Mucosa of rectum (tissue), 2 donors: ENCODE data around the gene PPARG.

Experiments
- H3K27ac ChIP-seq, 2 donors: one replicate each; pipeline ENCODE4 v1.7.0; 2013; ENCODE audit warnings: inconsistent platforms in 2 of 2, low read depth in 2 of 2, low read length in 2 of 2
- H3K27me3 ChIP-seq, 2 donors: one replicate each; pipeline ENCODE4 v1.7.0; 2013; ENCODE audit warnings: low read length in 2 of 2; ENCODE audit not compliant: control insufficient read depth in 2 of 2, insufficient read depth in 2 of 2
- H3K36me3 ChIP-seq, 2 donors: one replicate each; pipeline ENCODE4 v1.7.0; 2013; ENCODE audit warnings: low read length in 2 of 2; ENCODE audit not compliant: control insufficient read depth in 2 of 2, insufficient read depth in 2 of 2
- H3K4me1 ChIP-seq, 2 donors: one replicate each; pipeline ENCODE4 v1.7.0; 2013; ENCODE audit warnings: low read length in 2 of 2, mild to moderate bottlenecking in 1 of 2; ENCODE audit not compliant: control insufficient read depth in 2 of 2, insufficient read depth in 2 of 2
- H3K4me3 ChIP-seq, 2 donors: one replicate each; pipeline ENCODE4 v1.7.0; 2013; ENCODE audit warnings: low read length in 2 of 2
- H3K9ac ChIP-seq, 2 donors: one replicate each; pipeline ENCODE4 v1.7.0; 2013; ENCODE audit warnings: low read length in 2 of 2, low read depth in 1 of 2, mild to moderate bottlenecking in 1 of 2
- H3K9me3 ChIP-seq, 2 donors: one replicate each; pipeline ENCODE4 v1.7.0; 2013; ENCODE audit warnings: low read length in 2 of 2; ENCODE audit not compliant: control insufficient read depth in 2 of 2
- donor health status: healthy.
- donor health status: Normal muscosa, but diverticular disease.

The PPARG gene

DNA sequence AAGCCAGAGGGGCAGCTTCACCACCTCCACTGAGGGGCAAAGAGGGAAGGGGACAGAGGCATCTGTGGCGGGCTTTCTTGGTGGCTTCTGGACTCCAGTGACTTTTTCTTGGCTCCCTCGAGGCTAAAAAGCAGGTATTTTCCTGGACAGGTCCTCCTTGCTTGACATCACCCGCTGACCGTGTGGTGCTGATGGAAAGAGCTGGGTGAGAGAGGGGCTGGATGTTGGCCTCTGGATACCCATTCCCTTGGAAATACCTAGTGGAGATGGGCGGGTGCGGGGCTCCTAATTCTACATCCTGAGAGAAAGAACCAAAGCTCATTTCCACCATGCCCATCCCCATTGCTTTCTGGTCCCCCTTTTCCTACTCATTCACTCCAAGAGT, 148.3 kb downstream of the PPARG start:
- Histone ChIP-seq H3K9ac (peak overlapping the region in 1 of 2 donors; percentile 5), H3K9me3 (no peaks in the 10 kb centered on the region), H3K27ac (no peak overlapping the region), H3K36me3 (peaks cover 0 to 9% of the 10 kb centered on the region in 2 donors), H3K4me3 (no peak overlapping the region), H3K27me3 (no peaks in the 10 kb centered on the region), H3K4me1 (peaks cover 22 to 24% of the 10 kb centered on the region in 2 donors)

DNA sequence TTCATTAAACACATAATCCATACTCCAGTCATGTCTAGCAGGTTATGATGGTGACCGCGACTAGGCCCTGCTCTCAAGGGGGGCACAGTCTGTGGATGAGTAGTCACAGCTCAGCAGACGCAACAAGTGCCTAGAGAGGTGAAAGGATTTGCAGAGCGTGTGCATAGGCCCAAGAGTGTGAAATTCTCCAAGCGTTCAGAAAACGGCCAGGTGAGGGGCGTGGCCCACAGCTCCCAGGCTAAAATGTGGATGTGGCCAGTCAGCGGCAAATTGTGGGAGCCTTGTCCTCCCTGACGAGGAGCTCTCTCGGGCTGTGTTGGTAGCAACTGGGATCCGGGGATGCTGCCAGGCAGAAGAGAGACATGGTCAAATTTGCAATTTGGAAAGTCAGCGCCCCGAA, 149.0 kb downstream of the PPARG start:
- peaks cover 22 to 26% of the 10 kb centered on the region in 2 donors for H3K4me1 ChIP-seq
- H3K9ac ChIP-seq = no peak overlapping the region
- no peaks in the 10 kb centered on the region for H3K27me3 ChIP-seq
- H3K9me3 ChIP-seq = no peaks in the 10 kb centered on the region
- no peak overlapping the region for H3K4me3 ChIP-seq
- no peak overlapping the region for H3K27ac ChIP-seq
- peaks cover 0 to 9% of the 10 kb centered on the region in 2 donors for H3K36me3 ChIP-seq

DNA sequence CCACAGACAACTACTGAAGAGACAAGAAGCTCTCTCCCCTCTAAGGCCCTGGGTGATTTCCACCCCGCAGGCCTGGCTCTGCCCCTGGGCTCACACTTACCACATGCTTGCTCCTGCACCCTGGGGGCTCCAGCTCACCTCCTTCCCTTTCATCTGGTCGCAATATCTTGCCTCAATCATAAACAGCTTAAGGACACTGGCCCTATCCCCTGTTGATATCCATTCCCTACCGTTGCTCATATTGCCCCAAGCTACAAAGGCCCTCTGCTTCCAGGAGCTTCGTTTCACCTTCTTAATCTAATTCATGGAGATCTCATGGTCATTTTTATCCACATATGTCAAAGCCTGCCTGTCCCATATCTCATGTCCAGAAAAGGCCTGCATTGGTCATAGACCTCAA, 149.4 kb downstream of the PPARG start:
- Histone ChIP-seq H3K9me3 (no peaks in the 10 kb centered on the region), H3K36me3 (peaks cover 0 to 9% of the 10 kb centered on the region in 2 donors), H3K4me3 (no peak overlapping the region), H3K27me3 (no peaks in the 10 kb centered on the region), H3K4me1 (peaks cover 24 to 30% of the 10 kb centered on the region in 2 donors), H3K27ac (peak overlapping the region in 1 of 2 donors; percentile 52), H3K9ac (no peak overlapping the region)

DNA sequence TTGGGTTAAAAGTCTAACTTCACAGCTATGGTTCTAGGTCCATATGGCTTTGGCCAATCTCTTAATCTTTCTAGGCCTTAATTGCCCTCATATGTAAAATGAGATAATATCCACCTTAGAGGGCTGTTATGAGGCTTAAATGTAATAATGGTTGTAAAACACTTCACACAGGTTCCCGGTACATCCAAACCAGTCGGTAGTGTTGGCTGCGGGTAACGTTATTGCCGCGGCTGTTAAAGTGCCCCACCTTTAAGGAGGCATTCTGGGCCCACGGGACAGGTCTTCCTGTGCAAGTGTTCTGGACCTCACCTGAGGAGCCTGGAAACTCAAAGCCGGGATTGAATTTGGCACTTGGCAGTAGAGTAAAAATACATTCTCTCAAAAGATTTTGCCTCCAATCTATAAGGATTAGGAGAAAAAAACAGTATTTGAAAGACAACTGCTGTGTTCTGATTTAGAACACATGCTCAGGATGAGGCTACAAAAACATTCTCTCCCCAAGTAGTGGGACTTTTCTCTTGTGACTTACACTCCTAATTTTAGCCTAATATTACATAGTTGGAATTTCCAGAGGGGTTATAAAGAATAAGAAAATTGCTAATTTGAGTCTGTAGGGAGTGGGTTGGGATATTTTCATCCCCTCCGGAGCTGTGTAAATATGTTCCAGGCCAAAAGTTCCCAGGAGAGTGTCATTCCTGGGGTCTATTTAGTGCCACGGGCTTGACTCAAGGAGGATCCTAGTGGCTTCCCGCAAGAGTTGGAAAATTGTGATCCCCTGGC, 150.5 kb downstream of the PPARG start:
- Histone ChIP-seq H3K9me3 (no peaks in the 10 kb centered on the region), H3K4me1 (peaks cover 34 to 39% of the 10 kb centered on the region in 2 donors)

DNA sequence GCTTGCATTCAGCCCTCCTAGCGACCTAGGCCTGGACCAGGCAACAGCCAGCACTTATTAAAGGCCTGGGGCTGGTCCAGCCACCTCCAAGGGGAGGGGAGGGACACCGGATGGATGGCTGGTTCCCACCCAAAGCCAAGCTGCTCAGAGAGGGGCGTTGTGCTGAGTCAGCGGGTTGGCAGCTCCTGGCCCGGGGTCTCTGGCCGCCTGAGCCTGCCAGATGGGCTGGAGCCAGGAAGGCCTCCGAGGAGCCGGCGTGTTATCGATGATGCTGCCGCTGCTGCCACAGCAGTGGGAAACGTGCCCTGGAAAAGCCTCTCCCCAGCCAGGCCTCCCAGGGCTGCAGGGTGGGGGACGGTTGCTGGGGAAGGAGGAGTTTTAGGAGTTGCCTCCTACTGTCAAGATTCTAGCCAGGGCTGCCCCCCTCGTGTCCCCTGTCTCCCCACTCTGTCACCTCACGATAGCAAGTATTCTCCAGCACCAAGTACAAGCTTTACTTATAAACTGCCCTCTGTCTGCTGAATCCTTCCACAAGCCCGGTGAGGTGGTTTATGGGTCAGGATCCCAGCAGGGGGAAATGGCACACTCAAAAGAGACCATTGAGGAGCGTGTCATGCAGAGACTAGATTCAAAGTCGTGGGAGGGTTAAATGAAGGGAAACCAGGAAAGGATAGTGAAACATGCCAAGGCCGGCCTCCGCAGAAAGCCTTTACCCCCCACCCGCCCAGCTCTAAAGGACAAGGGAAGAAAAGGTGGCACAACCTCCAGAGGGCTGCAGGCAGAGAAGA, 152.3 kb downstream of the PPARG start:
- Histone ChIP-seq H3K27ac (no peak overlapping the region), H3K4me3 (no peak overlapping the region), H3K9ac (no peak overlapping the region), H3K4me1 (peaks cover 50 to 55% of the 10 kb centered on the region in 2 donors), H3K9me3 (no peaks in the 10 kb centered on the region), H3K36me3 (no peaks in the 10 kb centered on the region), H3K27me3 (no peaks in the 10 kb centered on the region)

More for the DNA sequence above, 150.5 kb downstream of the PPARG start:
- peaks cover 0 to 4% of the 10 kb centered on the region in 2 donors for H3K36me3 ChIP-seq
- no peak overlapping the region for H3K4me3 ChIP-seq
- peak overlapping the region; percentile 28 to 61 for H3K27ac ChIP-seq
- H3K9ac ChIP-seq = peak overlapping the region in 1 of 2 donors; percentile 23
- no peaks in the 10 kb centered on the region for H3K27me3 ChIP-seq

DNA sequence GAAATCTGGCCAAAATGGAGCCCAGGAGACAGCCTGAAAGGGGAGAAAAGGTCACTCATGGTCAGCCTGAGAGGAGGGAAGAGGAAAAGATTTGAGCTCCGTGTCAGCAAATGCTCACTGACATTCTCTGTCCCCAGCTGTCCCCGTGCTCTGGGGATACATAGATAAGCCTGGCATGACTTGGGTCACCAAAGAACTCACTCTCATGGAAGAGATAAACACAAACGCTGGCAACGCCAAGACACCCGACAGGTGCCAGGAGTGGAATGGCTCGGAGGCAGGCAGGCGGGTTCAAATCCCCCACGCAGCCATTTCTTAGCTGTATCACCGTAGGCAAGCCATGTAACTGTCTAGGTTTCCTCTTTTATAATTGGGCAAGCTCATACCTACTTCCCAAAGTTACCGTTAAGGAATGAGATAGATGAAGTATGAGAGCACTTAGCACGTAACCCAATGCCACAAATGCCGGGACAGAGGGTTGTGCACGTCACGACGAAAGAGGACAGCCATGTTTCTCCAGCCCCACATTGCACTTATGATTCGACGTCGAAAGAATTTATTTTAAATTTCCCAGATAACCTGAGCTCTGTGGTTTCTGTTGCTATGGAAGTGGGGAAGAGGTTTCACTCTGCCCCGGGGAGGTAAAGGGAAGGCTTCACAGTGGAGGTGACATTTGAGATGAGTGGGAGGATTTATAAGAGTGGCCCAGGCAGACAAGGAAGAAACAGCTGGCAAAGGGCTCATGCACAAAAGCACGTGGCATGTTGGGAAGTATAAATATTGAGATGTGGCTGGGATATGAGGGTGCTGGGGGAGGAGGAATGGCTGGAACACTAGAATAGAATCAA, 154.0 kb downstream of the PPARG start:
- Histone ChIP-seq H3K9ac (peak overlapping the region in 1 of 2 donors; percentile 19), H3K4me3 (no peak overlapping the region), H3K4me1 (peaks cover 49 to 57% of the 10 kb centered on the region in 2 donors), H3K9me3 (no peaks in the 10 kb centered on the region), H3K27ac (peak overlapping the region; percentile 94 to 96), H3K27me3 (no peaks in the 10 kb centered on the region), H3K36me3 (no peaks in the 10 kb centered on the region)

DNA sequence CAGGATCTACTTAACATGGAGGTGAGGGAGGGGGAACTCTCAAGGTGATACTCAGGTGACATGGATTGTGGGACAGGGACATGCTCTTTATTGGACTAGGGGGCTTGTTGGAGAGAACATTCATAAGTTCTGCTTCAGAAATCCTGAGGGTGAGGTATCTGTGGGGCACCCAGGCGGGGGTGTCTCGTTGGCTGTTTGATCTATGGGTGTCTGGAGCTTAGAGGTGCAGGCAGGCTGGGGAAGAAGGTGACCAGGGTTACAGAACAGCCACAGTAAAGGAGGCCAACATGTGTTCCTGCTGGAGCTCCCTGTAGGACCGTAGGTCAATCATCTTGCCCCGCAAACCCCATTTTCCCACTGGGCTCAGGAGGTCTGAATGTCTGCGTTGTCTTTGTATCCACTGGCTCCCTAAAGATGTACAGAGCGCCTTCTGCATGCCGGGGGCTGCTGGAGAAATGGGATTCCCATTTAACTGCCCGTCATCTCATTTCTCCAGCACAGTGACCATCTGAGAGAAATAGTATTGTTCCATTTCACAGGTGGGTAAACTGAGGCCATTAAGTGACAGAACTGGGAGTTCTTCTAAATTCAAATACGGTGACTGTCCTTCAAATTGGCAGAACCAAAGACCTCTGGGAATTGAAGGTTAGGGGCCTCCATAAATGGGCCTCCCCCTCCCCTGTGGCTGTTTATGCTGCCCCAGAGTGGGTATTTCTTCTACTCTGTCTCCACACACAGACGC, 155.1 kb downstream of the PPARG start:
- no peaks in the 10 kb centered on the region for H3K9me3 ChIP-seq
- H3K27me3 ChIP-seq = no peaks in the 10 kb centered on the region
- H3K4me3 ChIP-seq = no peak overlapping the region
- H3K4me1 ChIP-seq = peaks cover 43 to 57% of the 10 kb centered on the region in 2 donors
- no peaks in the 10 kb centered on the region for H3K36me3 ChIP-seq
- H3K9ac ChIP-seq = peak overlapping the region in 1 of 2 donors; percentile 19
- peak overlapping the region; percentile 94 to 96 for H3K27ac ChIP-seq

DNA sequence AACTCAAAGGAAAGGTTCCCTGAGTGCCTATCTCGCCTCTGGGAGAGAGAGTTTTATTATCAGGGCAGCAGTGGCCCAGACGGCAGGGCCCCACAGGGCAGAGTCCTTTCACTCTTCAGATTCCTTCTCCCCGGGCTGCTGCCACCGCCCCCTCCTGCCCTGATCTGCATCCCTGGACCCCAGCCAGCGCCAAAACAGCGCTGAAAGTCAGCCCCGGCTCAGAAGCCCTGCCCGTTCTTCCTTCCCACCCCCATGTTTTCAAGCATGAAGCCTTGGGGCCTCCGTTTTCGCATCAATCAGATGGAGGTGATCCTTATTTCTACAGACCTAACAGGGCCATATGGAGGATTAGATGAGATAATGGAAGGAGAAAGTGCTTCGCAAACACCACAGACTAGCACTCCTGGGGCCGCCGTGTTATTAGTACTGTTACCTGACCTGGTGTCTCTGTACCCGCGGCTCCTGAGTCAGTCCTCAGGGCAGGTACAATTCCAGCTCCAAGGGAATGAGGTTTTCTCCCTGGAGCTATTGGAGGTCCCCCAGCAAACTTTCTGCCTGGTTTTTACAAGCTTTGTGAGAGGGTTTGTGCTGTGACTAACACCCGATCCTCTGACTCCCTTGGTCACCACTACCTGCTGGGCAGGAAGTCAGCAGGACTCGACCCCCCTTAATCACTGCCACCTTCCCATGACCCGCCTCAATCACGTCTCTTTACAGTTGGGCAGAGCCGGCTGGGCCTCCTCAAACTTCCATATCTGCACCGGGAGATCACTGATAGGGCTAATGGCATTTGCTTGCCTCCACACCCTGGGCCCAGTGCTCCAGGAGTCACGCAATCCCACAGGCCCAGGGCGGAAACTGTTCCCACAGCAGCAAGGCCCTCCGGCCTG, 156.0 kb downstream of the PPARG start:
- H3K4me1 ChIP-seq = peaks cover 35 to 49% of the 10 kb centered on the region in 2 donors
- H3K4me3 ChIP-seq = peak overlapping the region; percentile 44 to 48
- H3K27ac ChIP-seq = peak overlapping the region; percentile 94 to 96
- peak overlapping the region; percentile 60 to 75 for H3K9ac ChIP-seq
- H3K36me3 ChIP-seq = no peaks in the 10 kb centered on the region
- no peaks in the 10 kb centered on the region for H3K27me3 ChIP-seq
- no peaks in the 10 kb centered on the region for H3K9me3 ChIP-seq
